HG02981 (cell line): ENCODE data around the gene RMND5B.

Source experiments
- ATAC-seq: cut with Tn5 transposase; IDR thresholded peaks from one replicate; pipeline ENCODE4 v1.9.1; 2021; ENCODE audit warnings: mild to moderate bottlenecking, moderate library complexity; ENCODE audit not compliant: unreplicated experiment

RMND5B gene

GRCh38 chr5:178199581-178200434 lies 69.0 kb downstream of the RMND5B start:
- ATAC-seq, result no peak
